Measurements from ENCODE around the gene MS4A3.

Gene MS4A3

GRCh38 chr11:60116996-60117790 is 60.7 kb downstream of the MS4A3 start:
- Histone ChIP-seq H3K4me2 (no peak overlapping the region), H3K4me1 (peaks cover 27% of the 10 kb centered on the region)
- TF ChIP-seq Cebpa-rat (IDR thresholded peaks at IDR 0.05): no peak

DNA sequence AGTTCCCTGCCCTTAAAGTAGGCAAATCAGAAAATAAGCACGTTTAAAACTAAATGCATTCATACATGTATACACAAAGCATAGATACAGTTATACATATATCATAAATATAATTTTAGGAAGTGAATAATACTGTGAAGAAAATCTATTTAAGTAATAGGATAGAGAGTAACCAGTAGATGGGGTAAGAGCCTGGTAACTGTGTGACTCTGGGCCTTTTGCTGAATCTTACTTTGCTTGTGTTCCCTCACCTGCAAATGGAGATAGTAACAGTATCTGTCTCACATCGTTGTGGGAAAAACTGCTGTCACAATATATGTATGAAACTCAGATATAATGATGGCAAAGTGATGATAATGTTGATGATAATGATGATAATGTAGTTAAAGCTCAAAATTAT is 61.9 kb downstream of the MS4A3 start:
- H3K4me1 ChIP-seq: peaks cover 27% of the 10 kb centered on the region
- no peak overlapping the region for H3K4me3 ChIP-seq
- H3K9me3 ChIP-seq: peaks cover 17% of the 10 kb centered on the region
- H3K36me3 ChIP-seq: no peaks in the 10 kb centered on the region
- no peaks in the 10 kb centered on the region for H3K27me3 ChIP-seq
- H3K27ac ChIP-seq: no peak overlapping the region
- no peak overlapping the region for H3K9ac ChIP-seq
- no peaks in the 10 kb centered on the region for H4K20me1 ChIP-seq
- H3K4me2 ChIP-seq: no peak overlapping the region
- TF ChIP-seq Cebpa-rat (IDR thresholded peaks at IDR 0.05): no peak

More at GRCh38 chr11:60116996-60117790, 60.7 kb downstream of the MS4A3 start:
- no peak overlapping the region for H3K4me3 ChIP-seq
- no peaks in the 10 kb centered on the region for H4K20me1 ChIP-seq
- no peaks in the 10 kb centered on the region for H3K36me3 ChIP-seq
- no peak overlapping the region for H3K27ac ChIP-seq
- peaks cover 17% of the 10 kb centered on the region for H3K9me3 ChIP-seq
- no peak overlapping the region for H3K9ac ChIP-seq
- H3K27me3 ChIP-seq: no peaks in the 10 kb centered on the region

GRCh38 chr11:60119710-60120109 is 63.2 kb downstream of the MS4A3 start:
- Histone ChIP-seq H3K9me3 (peaks cover 17% of the 10 kb centered on the region), H3K27ac (no peak overlapping the region), H3K4me3 (no peak overlapping the region), H3K4me2 (peak overlapping the region; percentile 16; the same call in 1 of the 2 replicates), H3K4me1 (peaks cover 37% of the 10 kb centered on the region), H3K9ac (no peak overlapping the region), H3K27me3 (no peaks in the 10 kb centered on the region), H3K36me3 (no peaks in the 10 kb centered on the region), H4K20me1 (no peaks in the 10 kb centered on the region)
- no peak for TF ChIP-seq Cebpa-rat (IDR thresholded peaks at IDR 0.05)
